GM19395 (cell line): ENCODE measurements around the gene AKAP12.
"Not testable (repeated sequence)": the region's sequence is repeated elsewhere in the genome, so short reads cannot be mapped to it uniquely, and the experiment has no call there.

Source experiments
- ATAC-seq: cut with Tn5 transposase; IDR thresholded peaks from one replicate; pipeline ENCODE4 v1.9.1; 2021; ENCODE audit warnings: mild to moderate bottlenecking, moderate library complexity; ENCODE audit not compliant: unreplicated experiment

The AKAP12 gene

GRCh38 chr6:151376440-151376839, 136.7 kb downstream of the AKAP12 start:
- ATAC-seq, result no peak

GRCh38 chr6:151377095-151377494, 137.3 kb downstream of the AKAP12 start:
- no peak for ATAC-seq

- ATAC-seq, result peak; percentile 74
These were observed 140.4 kb downstream of the AKAP12 start for GRCh38 chr6:151379933-151380847.

- ATAC-seq, result no peak
These were observed 141.1 kb downstream of the AKAP12 start for GRCh38 chr6:151380848-151381205.

- no peak for ATAC-seq
These were observed 142.0 kb downstream of the AKAP12 start for GRCh38 chr6:151381722-151382121.

GRCh38 chr6:151382631-151383030, 142.9 kb downstream of the AKAP12 start:
- ATAC-seq, result not testable (repeated sequence)

- no peak for ATAC-seq
These were observed 144.4 kb downstream of the AKAP12 start for GRCh38 chr6:151384151-151384550.

- no peak for ATAC-seq
These were observed 145.4 kb downstream of the AKAP12 start for GRCh38 chr6:151385177-151385576.

GRCh38 chr6:151387175-151387970, 147.6 kb downstream of the AKAP12 start:
- no peak for ATAC-seq

GRCh38 chr6:151388236-151388635, 148.5 kb downstream of the AKAP12 start:
- no peak for ATAC-seq

- no peak for ATAC-seq
These were observed 149.3 kb downstream of the AKAP12 start for GRCh38 chr6:151388997-151389617.

- ATAC-seq, result peak; percentile 61
These were observed 150.0 kb downstream of the AKAP12 start for GRCh38 chr6:151389618-151390275.

GRCh38 chr6:151390276-151390850, 150.6 kb downstream of the AKAP12 start:
- peak; percentile 79 for ATAC-seq

- peak; percentile 17 for ATAC-seq
These were observed 151.2 kb downstream of the AKAP12 start for GRCh38 chr6:151390851-151391470.

GRCh38 chr6:151391471-151392413, 152.0 kb downstream of the AKAP12 start, which contains the start of gene ZBTB2:
ZBTB2 (minus strand) TSS chr6:151391559; CDS start chr6:151373637, 17,922 bp downstream.
- ATAC-seq, result peak; percentile 22

GRCh38 chr6:151392427-151392826, 152.7 kb downstream of the AKAP12 start:
- ATAC-seq, result no peak

- no peak for ATAC-seq
These were observed 153.6 kb downstream of the AKAP12 start for GRCh38 chr6:151393410-151393809.

GRCh38 chr6:151399679-151400078, 159.9 kb downstream of the AKAP12 start:
- ATAC-seq, result no peak

- no peak for ATAC-seq
These were observed 160.7 kb downstream of the AKAP12 start for GRCh38 chr6:151400473-151400872.
